Stimulated activated CD8-positive, alpha-beta memory T cell treated with anti-CD3 and anti-CD28 coated beads, Interleukin-2, amount 100 ng/mL, for 48 hours (primary cell): Measurements from ENCODE around the gene BAK1.
"Not testable (repeated sequence)": the region's sequence is repeated elsewhere in the genome, so short reads cannot be mapped to it uniquely, and the experiment has no call there.

Experiments used
- DNase-seq, 2 donors: peaks; one replicate each; pipeline ENCODE4 v3.0.0-alpha.2; 2020; ENCODE audit warnings: low read depth in 2 of 2

BAK1 gene

DNA sequence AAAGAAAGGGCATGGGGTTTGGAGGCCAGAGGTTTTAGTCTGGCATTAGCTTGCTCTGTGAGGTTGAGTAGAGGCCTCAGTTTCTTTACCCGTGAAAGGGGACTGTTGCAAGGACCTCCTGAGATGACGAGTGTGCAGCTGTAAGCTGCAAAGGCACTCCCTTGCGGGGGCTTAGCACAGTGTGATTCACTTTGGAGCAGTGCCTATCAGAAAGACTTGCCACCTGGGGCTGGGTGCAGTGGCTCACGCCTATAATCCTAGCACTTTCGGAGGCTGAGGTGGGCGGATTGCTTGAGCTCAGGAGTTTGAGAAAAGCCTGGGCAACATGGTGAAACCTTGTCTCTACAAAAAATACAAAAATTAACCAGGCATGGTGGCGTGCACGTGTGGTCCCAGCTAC, 7.5 kb upstream of the BAK1 start:
- no peak for DNase-seq

DNA sequence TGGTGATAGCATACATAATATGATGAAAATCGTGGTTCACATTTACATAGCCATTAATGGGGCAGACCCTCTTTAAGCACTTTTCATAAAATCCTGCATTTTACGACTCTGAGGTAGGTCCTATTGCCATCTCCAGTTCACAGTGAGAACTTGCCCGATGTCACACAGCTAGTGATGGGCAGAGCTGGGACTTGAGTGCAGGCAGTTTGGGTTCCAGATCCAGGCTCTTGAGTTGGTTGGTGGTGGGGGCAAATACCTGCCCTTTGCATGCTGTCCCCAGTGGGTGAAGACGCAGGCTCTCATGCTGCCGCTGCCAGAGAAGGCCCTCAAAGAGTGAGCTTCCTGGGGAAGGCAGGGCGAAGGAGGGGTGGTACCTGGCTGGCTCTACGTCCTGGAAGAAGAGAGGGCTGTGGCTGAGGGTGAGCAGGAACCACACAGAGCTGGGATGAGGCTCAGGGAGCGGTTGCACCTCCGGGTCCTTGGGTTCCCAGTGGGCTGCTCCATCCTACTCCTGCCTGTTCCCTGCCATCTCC, 6.1 kb upstream of the BAK1 start:
- DNase-seq: no peak

DNA sequence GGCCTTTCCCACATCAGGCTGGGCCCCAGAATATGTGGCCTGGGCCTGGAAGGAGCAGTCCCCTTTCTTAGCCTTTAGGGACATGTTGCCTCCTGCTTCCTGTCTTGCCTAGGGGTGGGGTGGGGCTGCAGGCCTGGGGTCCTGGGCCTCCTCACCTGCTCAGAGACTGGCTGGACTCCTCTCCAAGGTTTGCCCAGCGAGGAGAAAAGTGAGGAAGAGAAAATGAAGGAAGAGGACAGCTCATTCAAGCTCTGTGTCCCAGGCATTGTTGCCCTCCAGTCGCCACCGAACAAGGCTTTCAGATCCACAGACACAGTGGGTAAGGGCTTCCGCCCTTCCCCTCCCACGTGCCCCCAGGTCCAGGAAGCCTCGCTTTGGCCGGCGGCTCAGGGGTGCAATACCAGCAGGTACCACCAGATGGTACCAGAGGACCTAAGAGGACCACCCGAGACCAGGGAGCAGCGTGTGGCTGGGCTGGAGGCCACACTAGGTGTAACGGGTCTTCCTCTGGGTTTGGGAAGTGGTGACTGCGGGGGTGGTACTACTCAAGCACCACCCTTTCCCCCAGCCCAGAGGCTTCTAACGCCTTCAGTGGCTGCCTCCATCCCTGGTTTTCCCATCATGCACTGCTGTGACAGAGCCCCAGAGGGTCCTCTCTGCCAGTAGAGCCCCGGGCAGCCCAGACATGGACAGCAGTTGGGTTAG, 5.5 kb upstream of the BAK1 start:
- DNase-seq: peak; percentile 82 to 92

DNA sequence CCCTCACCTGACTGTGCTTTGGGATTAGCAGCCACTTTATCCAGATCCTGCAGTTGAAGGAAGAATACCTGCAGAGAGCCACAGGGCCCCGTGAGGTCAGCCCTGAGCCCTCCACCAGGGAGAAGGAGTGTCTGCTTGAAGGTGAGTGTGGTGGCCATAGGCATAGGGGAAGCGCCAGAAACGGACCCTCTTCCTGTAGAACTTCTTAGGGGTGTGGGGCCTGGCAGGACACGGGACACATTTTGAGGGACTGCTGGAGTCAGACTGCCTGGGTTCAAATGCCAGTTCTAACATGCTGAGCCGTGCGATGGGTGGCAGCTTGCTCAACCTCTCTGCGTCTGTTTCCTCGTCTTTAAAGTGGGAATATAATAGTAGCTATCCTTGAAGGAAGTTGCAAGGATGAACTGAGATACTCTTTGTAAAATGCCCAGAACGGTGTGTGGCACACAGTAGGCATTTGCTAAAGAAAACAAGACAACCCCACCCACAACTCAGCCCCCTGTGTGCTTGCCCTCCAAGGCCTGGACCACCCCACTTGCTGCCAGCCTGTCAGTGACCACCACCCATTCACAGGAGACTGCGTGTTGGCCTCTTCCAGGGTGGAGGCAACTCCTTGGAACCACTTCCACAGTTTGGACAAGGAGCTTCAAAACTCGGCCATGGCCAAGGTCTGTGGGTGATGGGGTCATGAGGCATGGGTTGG, 4.8 kb upstream of the BAK1 start:
- no peak for DNase-seq

- DNase-seq: no peak
These were observed 3.6 kb upstream of the BAK1 start for GRCh38 chr6:33583591-33584155.

DNA sequence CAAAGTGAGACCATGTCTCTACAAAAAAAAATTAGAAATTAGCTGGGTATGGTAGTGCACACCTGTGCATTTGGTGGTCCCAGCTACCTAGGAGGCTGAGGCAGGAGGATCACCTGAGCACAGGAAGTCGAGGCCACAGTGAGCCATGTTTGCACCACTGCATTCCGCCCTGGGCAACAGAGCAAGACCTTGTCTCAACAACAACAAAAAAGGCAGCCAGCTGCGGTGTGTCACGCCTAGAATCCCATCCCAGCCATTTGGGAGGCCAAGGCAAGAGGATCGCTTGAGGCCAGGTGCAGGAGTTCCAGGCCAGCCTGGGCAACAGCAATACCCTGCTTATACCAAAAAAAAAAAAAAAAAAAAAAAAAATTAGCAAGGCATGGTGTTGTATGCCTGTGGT, 1.1 kb upstream of the BAK1 start:
- DNase-seq: no peak

- DNase-seq: no peak
These were observed 1.5 kb downstream of the BAK1 start for GRCh38 chr6:33578588-33579011.

- DNase-seq: no peak
These were observed 1.9 kb downstream of the BAK1 start for GRCh38 chr6:33578164-33578563.

DNA sequence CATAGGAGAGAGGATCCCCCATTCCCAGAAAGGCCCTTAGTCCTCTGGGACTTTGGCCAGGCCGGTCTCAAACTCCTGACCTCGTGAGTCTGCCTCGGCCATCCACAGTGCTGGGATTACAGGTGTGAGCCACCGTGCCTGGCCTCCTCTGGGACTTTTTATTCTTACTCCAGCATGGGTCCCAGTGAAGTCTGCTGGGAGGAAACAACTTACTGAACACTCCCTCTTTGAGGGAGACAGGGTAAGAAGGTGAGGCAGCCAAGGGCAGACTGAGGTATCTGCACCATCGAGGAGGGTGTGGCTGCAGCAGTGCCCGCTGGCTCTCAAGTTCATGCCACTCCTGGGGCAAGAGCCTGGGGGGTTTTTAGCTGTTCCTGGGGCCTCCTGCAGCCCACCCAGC, 2.4 kb downstream of the BAK1 start:
- no peak for DNase-seq

- DNase-seq: no peak
These were observed 3.0 kb downstream of the BAK1 start for GRCh38 chr6:33577106-33577535.

GRCh38 chr6:33576668-33577067, 3.4 kb downstream of the BAK1 start:
- DNase-seq: no peak

DNA sequence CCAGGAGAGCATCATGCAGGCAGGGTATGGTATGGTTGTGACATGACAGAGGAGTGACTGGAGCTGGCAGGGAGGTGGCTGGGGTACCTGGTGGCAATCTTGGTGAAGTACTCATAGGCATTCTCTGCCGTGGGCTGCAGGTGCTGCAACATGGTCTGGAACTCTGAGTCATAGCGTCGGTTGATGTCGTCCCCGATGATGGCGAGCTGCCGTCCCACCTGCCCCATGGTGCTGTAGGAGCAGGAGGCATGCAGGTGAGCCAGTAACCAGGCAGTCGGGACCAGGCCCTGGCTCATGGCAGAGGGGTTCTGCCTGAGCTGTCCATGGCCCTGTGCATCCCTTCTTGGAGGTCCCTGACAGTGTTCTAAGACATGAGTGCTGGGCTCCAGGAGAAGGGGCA, 4.9 kb downstream of the BAK1 start:
- DNase-seq: no peak

DNA sequence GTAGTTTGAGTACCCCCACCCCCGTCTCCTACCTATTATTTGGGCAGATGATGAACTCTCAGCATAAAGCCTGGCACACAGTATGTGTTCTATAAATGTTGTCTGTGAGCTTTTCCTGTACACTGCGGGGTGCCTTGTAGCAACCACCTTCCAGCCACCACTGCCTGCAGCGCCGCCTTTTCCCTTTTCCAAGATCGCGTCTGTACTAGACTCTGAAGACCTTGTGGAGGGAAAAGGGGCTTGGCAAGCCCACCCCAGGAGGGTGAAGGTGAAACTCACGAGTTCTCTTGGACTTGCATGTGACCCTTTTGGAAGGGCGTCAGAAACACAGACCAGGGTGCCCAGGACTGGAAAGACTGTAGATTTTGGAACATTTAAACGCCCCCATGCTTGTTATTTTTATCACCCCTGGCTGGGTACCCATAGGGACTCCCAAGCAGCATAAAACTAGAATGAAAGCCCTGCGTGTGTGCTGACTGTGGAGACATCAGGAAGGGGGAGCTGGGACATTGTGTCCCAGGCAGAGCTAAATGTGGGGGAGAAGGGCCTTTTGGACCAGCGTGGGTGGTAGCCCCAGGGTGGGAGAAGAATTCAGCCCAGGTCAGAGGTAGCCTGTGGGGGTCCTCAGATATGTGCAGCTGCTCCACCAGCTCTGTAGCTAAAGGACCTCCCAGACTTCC, 8.3 kb downstream of the BAK1 start:
- DNase-seq: no peak

DNA sequence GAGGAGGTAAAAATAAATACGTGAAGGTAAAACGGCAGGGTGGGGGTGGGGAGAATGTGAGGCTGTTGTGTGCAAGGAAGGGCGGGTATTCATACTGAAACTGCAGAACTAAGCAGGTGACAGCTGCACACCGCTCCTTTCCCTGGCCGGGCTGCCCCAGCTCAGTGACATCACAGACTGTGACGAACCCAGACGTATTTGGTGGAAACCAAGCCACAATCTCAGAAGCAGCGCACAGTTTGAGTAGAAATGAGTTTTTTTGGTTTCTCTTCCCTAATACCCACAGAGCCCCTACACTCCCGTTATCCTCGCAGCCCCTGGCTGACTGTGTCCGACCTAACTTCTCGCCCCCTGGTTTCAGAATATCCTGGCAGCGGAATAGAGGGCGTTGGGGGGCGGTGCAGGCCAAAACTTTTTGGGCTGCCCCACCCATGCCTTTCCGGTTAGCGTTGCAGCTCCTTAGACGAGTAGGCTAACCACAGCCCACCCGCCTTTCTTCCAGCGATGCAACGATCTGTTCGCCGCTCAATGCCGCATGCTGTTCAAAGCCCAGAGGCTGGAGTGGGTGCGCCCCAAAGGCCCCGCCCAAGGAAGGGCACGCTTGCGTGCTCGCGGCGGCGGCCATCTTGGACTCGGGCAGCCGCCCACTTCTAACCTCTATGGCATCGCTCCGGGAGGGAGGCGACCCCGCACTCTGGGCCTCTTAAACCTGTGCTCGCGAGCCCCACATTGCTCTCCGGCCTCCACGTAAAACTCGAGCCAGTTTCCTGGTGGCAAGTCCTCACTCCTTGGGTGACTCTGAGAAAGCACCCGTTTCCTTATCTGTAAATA, 9.1 kb downstream of the BAK1 start:
- DNase-seq: peak; percentile 88 to 90

- DNase-seq: no peak
These were observed 11.1 kb downstream of the BAK1 start for GRCh38 chr6:33568826-33569570.

GRCh38 chr6:33567836-33568235, 12.2 kb downstream of the BAK1 start:
- no peak for DNase-seq

GRCh38 chr6:33566182-33567084, 13.6 kb downstream of the BAK1 start:
- no peak for DNase-seq

DNA sequence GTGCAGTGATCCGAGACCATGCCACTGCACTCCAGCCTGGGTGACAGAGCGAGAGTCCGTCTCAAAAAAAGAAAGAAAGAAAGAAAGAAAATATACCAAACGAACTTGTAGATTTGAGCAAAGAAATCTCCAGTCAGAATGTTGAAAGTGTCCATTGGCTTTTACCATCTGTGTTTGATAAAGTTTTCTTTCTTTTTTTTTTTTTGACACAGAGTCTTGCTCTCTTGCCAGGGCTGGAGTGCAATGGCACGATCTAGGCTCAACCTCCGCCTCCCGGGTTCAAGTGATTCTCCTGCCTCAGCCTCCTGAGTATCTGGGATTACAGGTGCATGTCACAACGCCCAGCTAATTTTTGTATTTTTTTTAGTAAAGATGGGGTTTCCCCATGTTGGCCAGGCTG, 21.3 kb downstream of the BAK1 start:
- DNase-seq: no peak

GRCh38 chr6:33557376-33557775, 22.7 kb downstream of the BAK1 start:
- DNase-seq: no peak

DNA sequence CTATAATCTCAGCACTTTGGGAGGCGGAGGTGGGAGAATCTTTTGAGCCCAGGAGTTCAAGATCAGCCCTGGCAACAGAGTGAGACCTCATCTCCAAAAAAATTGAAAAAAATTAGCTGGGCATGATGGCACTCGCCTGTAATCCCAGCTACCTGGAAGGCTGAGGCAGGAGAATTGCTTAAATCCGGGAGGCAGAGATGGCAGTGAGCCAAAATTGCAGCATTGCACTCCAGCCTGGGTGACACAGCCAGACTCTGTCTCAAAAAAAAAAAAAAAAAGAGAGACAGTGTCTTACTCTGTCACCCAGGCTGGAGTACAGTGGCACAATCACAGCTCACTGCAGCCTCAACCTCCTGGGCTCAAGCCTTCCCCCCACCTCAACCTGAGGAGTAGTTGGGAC, 27.2 kb downstream of the BAK1 start:
- DNase-seq: not testable (repeated sequence)
